ENCODE measurements around the gene ABHD8. TPM values are rescaled to one million over a fixed set of nuclear protein-coding genes. Genes with fewer than 3 reads are reported as not detected.
"Not testable (repeated sequence)": the region's sequence is repeated elsewhere in the genome, so short reads cannot be mapped to it uniquely, and the experiment has no call there.

Gene ABHD8
- total RNA-seq, 1 donor from 2014 or later = 5.7 TPM

GRCh38 chr19:17296976-17297375 lies 6.2 kb downstream of the ABHD8 start:
- DNase-seq = no peak

GRCh38 chr19:17296273-17296672 lies 7.0 kb downstream of the ABHD8 start:
- no peak for DNase-seq

- not testable (repeated sequence) for DNase-seq
Measured at GRCh38 chr19:17295551-17295950, 7.7 kb downstream of the ABHD8 start.

GRCh38 chr19:17294051-17294891 lies 9.0 kb downstream of the ABHD8 start:
- DNase-seq = no peak

GRCh38 chr19:17293605-17294004 lies 9.6 kb downstream of the ABHD8 start:
- no peak for DNase-seq

- peak; percentile 78 for DNase-seq
Measured at GRCh38 chr19:17292301-17293074, 10.7 kb downstream of the ABHD8 start.

- no peak for DNase-seq
Measured at GRCh38 chr19:17289489-17289888, 13.7 kb downstream of the ABHD8 start.

- no peak for DNase-seq
Measured at GRCh38 chr19:17286752-17287151, 16.5 kb downstream of the ABHD8 start.

GRCh38 chr19:17286263-17286662 lies 17.0 kb downstream of the ABHD8 start:
- DNase-seq = no peak

- no peak for DNase-seq
Measured at GRCh38 chr19:17285415-17286135, 17.6 kb downstream of the ABHD8 start.

GRCh38 chr19:17283504-17283996 lies 19.7 kb downstream of the ABHD8 start:
- DNase-seq = no peak

GRCh38 chr19:17282488-17283125 lies 20.6 kb downstream of the ABHD8 start:
- DNase-seq = no peak

- DNase-seq = no peak
Measured at GRCh38 chr19:17281391-17282304, 21.6 kb downstream of the ABHD8 start, which contains the start of gene ANKLE1. Gene ANKLE1 (plus strand): TSS chr19:17281901. CDS start chr19:17281921, 20 bp downstream.

GRCh38 chr19:17279436-17279835 lies 23.8 kb downstream of the ABHD8 start:
- no peak for DNase-seq

- no peak for DNase-seq
Measured at GRCh38 chr19:17275441-17276175, 27.6 kb downstream of the ABHD8 start.

GRCh38 chr19:17274892-17275291 lies 28.3 kb downstream of the ABHD8 start:
- not testable (repeated sequence) for DNase-seq

GRCh38 chr19:17268754-17269153 lies 34.5 kb downstream of the ABHD8 start:
- no peak for DNase-seq

- peak; percentile 99 for DNase-seq
Measured at GRCh38 chr19:17266975-17267788, 36.0 kb downstream of the ABHD8 start, which contains the start of gene BABAM1. Gene BABAM1 (plus strand): TSS chr19:17267443. CDS start chr19:17268807, 1,364 bp downstream.

GRCh38 chr19:17266589-17266974 lies 36.6 kb downstream of the ABHD8 start:
- no peak for DNase-seq
